CD1c-positive myeloid dendritic cell (primary cell): Measurements from ENCODE around the gene SIL1.
"Not testable (repeated sequence)": the region's sequence is repeated elsewhere in the genome, so short reads cannot be mapped to it uniquely, and the experiment has no call there.

Experiments used
- DNase-seq: peaks from one replicate; pipeline ENCODE4 v3.0.0-alpha.2; 2016; ENCODE audit errors: extremely low spot score

SIL1 gene

DNA sequence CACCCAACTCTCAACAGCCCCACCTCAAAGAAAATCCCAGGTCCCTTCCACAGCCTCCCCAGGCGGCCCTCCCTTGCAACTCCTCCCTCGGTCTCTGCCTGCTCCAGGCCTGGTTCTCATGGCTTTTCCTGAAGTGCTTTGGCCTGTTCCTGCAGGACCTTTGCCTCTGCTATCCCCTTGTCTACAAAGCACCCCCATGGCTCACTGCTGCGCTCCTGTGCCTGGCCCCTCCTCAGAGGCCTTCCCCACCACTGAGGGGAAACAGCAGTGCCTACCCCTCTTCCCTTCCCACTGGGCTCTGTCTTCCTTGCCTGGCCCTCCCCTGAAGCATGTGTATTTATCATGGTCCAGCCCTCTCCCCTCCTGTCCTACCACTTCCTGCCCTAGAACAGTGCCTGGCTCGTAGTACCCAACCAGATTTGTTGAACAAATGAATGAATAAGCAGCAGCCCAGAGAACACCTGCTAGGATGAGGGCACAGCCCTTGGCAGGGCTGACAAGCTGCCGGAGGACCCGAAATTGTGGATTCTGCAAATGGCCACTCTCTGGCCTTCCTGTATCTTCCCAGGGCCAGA, 254.5 kb downstream of the SIL1 start:
- no peak for DNase-seq

DNA sequence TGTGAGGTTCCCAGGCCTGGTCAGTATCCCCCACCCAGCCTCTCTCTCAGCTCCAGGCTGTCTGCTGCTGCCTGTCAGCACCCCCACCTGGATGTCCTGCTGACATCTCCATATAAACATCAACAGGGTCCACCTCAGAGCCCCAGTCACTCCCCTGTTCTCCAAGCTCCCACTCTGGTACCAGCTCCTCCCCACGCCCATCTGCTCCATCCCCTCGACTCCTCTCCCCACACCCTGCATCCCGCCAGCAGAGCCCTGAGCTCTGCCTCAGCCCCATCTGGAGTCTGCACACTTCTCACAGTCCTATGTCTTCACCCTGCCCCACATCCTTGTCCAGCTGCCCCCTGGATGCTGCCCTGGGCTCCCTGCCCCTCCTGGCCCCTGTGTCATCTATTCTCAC, 255.3 kb downstream of the SIL1 start:
- no peak for DNase-seq

DNA sequence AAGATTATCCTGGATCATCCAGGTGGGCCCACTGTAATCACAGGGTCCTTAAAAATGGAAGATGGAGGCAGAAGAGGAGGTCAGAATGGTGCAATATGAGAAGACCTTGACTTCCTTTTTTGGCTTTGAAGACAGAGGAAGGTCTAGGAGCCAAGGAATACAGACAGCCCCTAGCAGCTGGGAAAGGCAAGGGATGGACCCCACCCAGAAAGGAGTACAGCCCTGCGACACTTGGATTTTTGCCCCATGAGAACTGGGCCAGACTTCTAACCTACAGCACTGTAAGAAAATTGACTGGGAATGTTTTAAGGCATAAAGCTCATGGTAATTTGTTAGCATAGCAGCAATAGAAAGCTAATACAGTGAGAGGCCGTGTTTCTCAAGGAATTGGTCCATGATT, 256.1 kb downstream of the SIL1 start:
- DNase-seq = no peak

DNA sequence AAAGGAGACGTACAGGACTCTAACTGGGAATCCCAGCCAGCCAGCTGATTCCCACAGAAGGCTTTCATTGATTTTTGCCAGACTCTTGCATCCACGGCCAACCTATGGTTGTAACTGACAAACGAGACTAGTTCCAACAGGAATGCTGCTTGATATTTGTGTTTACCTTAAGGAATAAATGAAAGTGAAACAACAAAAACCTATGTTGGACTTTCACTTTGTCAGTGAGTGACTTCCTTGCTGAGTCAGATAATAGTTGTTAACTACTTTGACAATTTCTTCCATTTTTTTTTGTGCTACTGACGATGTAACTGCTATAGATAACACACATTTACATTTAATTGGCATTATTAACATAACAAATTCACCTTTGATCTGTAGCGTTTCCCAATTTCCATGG, 259.6 kb downstream of the SIL1 start:
- DNase-seq = no peak

DNA sequence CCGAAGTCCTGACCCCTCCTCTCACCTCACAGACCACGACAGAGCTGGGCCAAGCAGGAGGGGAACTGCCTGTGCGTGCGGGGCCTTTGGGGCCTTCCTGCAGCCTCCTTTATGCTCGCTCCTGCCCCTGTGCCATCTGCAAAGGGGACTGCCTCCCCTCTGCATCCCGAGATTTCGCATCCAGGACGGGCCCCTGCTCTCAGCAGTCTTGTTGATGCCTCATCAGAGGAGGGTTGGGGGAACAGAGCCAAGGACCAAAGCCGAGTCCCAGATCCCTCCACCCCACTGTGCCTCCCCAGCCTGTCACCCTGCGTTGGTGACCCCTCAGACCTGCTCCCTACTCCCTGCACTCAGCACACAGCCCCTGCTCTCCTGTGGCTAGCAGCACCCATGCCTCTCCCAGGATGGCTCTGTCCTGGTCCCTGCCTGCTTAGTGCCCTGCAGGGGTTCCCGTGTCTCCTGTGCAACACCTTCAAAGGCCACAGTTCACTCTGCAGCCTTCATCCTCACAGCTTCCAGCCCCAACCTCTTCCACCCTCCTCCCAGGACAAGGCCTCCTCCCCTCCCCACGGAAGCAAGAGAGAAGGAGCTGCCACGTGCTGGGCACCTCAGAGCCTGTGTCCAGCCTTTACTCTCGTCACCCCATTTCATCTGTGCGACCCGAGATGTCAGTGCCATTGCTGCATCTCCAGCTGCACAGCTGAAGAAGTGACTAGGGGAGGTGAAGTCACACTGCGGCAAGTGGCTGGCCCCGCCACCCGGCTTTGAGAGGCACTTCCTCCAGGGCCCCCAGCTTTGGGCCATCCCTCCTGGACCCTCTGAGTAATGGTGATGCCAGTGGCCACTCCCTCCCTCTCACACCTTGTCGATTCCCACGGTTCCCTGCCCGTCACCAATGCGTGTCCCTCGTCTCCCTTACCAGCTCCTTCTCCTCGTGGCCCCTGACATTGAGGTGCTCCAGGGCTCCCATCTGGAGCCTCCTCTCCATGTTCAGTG, 260.5 kb downstream of the SIL1 start:
- no peak for DNase-seq

DNA sequence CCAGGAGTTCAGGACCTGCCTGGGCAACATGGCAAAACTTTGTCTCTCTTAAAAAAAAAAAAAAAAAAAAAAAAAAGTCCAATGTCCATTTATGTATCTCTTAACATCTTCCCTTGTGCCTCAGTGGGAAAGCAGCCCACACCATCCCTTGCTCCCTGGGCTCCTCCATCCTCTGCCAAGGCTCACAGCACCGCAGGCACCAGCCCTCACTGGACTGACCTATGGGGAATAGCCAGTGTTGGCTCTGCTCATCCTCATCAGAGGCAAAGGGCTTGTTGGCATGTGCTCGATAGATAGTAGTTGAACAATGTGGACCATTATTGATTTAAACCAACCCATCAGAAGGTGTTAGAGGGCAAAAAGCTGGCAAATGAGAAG, 261.2 kb downstream of the SIL1 start:
- DNase-seq = no peak

DNA sequence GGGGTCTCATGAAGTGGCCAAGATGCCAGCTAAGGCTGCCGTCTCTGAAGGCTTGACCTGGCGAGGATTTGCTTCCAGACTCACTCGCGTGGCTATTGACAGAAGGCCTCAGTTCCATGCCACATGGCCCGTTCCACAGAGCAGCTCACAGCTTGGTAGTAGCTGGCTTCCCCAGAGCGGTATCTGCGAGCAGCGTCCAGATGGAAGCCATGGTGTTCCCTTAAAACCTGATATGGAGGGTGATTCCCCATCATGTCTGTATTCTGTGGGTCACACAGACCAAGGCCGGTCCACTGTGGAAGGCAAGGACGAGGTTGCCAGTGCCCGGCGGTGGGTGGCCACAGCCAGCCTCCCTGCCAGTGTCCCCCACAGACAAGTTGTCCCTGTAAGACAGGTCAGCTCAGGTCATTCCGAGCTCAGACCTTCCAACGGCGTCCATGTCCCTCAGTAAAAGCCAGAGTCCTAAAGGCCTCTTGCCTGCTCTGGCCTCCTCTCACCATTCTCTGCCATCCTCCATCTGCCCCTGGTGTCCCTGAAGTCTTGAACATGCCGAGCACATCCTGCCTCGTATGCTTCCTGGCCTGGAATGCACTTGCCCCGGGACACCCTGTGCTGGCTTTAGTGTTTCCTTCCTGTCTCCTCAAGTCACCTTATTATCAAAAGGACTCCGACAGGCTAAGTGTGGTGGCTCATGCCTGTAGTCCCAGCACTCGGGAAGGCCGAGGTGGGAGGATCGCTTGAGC, 261.8 kb downstream of the SIL1 start:
- DNase-seq = no peak

DNA sequence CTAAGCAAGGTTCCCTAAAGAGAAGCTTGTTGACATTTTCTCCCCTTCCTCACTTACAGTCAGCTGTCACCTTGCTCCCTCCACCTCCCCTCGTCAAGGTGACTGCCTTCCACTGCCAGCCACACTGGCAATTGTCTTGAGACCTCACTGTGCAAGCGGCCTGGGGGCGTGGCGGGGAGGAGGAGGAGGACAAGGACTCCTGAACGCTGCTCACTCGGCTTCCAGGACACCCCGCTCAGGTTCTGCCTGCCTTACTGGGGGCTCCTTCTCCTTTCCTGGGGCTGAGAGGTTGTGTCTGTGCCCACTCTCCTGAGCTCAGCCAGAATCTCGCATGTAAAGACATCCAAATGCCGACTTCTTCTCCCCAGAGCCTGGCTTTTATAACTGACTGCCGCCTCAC, 262.7 kb downstream of the SIL1 start:
- DNase-seq = no peak

DNA sequence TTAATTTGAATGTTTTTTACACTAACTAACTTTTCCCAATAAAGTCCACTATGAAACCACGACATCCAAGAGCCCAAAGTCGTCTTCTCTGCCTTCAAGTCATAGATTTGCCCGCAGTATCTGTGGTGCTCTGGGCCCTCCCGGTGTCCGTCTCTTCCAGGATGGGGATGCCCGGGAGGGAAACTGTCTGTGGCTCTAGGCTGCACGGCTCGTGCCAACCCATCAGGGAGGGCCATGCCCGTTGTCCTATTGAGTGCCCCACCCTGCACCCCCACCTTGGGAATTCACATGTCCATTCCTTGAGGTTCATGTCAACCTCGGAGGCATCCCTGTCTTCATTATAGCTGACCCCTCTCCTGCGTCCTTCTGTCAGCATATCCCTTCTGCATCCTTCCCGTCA, 263.2 kb downstream of the SIL1 start:
- no peak for DNase-seq

DNA sequence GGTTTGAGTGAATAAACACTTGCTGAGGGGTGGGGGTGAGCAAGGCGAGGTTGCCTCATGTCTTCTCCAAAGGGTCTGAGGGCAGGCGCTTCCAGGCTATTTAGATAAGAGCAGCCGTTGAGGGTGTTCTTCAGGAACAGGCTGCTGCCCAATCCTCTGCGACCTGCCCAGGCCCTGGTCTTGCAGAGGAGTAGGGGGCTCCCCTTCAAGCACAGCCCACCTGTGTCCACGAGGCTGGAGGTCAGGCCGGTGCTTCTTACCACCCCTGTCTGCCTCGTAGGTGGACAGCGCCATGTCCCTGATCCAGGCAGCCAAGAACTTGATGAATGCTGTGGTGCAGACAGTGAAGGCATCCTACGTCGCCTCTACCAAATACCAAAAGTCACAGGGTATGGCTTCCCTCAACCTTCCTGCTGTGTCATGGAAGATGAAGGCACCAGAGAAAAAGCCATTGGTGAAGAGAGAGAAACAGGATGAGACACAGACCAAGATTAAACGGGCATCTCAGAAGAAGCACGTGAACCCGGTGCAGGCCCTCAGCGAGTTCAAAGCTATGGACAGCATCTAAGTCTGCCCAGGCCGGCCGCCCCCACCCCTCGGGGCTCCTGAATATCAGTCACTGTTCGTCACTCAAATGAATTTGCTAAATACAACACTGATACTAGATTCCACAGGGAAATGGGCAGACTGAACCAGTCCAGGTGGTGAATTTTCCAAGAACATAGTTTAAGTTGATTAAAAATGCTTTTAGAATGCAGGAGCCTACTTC, 264.5 kb downstream of the SIL1 start:
- no peak for DNase-seq

DNA sequence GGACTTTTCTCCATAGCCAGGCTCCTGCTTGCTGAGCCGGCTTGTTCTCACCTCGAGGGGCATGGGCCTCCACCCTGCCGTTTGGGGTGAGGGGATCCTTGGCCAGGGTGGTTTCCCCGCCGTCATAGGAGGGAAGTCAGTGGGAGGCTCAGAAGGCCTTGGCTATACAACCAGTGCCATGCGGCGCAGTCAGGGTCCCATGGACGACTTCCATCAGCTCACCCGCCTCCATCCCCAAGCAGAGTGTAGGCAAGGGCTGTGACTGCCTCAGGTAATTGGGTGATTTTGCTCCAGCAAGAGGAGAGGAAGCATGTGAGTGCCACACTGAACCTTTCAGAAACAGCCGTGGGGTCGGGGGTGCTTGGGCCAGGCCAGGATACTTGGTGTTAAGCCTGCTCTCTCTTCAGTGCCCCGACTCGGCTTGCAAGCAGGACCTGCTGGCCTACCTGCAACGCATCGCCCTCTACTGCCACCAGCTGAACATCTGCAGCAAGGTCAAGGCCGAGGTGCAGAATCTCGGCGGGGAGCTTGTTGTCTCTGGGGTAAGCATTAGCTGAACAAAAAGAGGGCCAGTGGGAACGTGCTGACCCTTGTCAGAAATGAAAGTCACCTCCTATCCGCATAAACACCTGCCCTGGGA, 265.9 kb downstream of the SIL1 start:
- DNase-seq = no peak

DNA sequence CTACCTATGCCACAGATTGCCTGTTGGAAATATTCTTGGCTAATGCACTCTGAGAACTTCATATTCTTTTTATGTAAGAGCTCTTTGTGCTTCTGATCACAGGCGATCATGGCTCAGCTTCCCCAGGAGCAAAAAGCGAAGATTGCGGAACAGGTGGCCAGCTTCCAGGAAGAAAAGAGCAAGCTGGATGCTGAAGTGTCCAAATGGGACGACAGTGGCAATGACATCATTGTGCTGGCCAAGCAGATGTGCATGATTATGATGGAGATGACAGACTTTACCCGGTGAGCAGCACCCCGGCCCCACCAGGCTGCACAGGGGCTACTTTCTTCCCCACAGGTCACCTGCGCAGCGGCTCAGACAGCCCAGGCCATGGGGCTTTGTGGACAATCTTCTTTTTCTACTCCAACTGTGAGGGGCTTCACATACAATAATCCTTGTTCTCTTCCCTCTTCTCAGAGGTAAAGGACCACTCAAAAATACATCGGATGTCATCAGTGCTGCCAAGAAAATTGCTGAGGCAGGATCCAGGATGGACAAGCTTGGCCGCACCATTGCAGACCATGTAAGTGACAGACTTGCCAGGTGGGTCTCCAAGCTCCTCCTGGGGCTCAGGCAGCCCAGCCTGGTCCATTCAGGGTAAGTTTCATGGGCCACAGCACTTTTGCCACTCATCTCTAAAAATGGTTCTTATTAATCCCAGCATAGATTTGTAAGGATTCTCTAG, 267.6 kb downstream of the SIL1 start:
- no peak for DNase-seq

DNA sequence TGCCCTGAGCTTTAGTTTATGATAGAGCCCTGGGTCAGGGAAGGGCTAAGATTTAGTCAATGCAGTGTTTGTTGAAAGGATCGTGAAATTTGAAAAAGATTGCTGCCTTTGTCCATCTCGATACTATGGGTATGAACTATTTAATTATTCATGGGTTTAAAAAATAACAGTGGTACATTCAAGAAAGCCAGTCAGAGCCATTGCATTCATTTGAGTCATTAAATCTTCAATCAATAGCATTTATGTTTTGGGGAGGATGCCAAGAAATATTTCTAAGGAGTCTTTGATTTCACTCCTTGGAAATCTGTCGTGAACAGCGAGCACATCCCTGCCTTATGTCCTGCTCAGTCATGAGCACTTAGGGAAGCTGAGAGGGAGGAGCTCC, 268.6 kb downstream of the SIL1 start:
- no peak for DNase-seq

DNA sequence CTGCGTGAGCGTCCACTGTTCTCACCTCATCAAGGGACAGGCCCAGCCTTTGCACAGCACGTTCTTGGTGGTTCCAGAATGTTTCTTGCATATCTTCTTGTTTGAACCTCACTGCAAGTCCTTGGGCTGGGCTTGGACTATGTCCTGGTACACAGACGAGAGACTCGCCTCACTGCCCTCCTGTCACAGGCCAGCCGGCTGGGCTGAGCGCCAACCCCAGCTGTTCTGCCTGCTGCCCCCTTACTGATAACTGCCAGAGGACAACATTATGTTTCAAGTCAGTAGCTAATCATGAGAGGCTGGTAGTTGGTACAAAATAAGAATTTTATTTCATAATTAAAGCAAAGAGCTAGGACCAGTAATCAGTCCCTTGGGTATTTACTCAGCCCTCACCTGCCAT, 270.2 kb downstream of the SIL1 start:
- DNase-seq = no peak

DNA sequence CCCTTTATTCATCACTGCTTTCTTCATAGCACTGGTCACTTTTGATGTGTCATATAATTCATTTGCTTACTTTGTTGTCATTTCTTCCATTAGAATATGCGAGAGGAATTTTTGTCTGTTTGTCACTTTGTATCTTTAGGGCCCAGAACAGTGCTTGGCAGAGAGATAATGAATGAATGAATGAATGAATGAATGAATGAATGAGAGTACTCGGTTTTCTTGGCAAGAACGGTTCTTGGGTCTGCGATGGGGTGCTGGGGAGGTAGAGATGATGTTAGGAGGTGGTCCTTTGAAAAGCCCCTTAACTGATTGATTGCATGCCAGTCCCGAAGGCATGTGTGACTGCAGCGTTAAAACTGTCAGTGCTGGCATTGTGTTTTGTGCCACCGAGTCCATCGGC, 270.6 kb downstream of the SIL1 start:
- DNase-seq = no peak

DNA sequence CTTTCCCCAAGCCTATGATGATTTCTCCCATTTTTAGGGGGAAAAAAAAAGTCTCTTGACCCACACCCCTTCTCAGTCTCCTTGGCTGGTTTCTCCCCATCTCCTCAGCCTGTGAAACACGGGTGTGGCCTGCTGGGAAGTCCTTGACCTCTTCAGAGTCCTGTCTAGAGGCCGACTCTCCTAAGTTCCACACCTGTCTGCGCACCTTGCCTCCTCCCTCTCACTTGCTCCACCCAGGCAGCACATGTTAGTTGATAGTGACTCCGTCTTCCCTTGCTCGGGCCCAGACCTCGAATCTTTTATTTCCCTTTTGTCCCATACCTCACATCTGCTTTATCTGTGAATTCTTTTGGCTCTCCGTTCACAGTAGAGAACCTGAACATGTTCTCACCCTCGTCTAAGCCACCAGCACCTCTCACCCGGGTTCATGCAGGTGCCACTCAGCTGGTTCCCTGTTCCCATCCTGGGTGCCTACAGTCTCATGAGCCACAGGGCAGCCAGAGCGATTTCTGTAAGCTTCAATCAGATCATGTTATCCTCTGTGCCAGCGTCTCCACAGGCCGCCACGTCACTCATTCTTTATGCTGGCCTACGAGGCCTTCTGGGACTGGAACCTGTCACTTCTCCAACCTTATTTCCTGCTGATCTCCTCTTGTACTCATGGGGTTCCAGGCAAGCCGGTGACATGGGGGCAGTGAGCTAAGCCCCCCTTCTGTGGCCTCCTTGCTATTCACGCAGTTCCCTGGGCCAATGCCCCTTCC, 271.3 kb downstream of the SIL1 start:
- no peak for DNase-seq

DNA sequence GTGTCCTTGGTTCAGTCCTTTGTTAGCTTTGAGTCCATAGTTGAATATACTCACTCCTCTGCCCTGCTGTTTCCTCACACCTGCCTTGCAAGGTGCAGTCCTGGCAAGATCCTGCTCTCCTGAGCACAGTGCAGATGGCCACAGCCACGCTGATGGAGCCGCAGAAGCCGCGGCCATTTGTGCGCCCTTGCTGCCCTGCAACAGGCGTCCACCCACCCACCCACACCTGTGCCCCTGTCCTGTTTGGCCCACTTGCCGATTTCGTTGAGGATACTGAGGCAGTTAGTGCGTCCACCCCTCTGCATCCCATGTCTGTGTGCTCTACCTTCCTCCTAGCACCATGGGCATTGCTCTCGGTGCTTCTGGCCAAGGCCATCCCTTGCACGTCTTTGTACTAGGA, 271.9 kb downstream of the SIL1 start:
- no peak for DNase-seq

DNA sequence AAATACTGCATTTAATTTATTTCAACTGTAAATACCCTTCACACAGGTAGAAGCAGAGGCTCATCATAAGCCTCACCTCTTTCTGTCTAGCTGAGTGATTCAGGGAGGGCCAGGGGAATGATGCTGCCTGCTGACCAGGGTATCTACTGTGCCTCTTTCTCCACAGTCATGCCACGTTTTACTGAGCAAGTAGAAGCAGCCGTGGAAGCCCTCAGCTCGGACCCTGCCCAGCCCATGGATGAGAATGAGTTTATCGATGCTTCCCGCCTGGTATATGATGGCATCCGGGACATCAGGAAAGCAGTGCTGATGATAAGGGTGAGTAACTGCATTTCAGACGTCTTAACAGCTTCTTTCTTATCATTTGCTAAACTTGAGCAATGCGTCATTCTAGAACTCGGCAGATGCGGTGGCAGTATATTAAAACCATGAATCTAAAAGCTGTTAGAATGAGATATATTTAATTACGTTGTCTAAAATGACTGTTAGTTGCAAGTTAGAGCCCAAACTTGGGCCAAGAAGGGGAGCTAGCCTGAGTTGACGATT, 273.0 kb downstream of the SIL1 start:
- no peak for DNase-seq

DNA sequence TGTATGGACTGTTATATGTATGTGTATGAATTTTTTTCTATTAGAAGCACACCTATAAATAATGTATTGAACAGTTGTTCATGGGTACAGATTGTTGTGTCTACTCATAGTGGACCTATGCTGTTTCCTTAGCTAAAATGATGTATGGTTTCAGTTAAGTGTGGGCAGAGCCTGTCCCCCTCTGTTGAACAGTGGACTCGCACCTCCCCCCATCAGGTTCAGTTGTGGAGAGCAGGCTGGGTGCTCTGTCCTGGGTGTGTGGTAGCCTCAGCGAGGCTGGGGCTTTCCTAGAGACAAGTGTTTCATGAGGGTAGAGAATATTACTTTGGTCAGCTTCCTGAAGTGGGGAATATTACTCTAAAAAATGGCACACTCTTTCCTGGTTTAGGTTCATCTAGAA, 275.7 kb downstream of the SIL1 start:
- no peak for DNase-seq

DNA sequence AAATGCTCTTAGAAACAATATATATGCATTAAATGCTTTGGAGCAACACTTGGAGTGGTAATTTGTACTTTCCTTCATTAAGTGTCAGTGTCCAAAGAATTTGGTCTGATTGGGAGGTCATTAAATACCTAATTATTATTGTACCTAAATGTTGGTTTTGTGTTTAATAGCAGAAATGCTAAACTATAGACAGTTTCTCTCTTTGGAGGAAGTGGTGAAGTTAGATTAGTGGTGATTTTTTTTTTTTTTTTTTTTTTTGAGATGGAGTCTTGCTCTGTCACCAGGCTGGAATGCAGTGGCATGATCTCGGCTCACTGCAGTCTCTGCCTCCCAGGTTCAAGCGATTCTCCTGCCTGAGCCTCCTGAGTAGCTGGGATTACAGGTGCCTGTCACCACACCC, 276.8 kb downstream of the SIL1 start:
- DNase-seq = not testable (repeated sequence)
